BE2C (cell line): ENCODE measurements around the gene SLAMF6.
"Not testable (repeated sequence)": the region's sequence is repeated elsewhere in the genome, so short reads cannot be mapped to it uniquely, and the experiment has no call there.

ENCODE experiments used
- DNase-seq: peaks from one replicate; pipeline ENCODE4 v3.0.0-alpha.2; 2020
- H3K27me3 ChIP-seq: fragments of 250-450 bp; sonication (Bioruptor Pico); 2 replicates; pipeline ENCODE4 v1.5.1; 2020; ENCODE audit warnings: mild to moderate bottlenecking
- H3K36me3 ChIP-seq: fragments of 250-450 bp; sonication (Bioruptor Pico); 2 replicates; pipeline ENCODE4 v1.5.1; 2020; ENCODE audit warnings: mild to moderate bottlenecking
- H3K4me1 ChIP-seq: fragments of 250-450 bp; sonication (Bioruptor Pico); 2 replicates; pipeline ENCODE4 v1.5.1; 2020
- H3K4me3 ChIP-seq: 2 replicates; pipeline ENCODE4 v1.5.1; 2011; ENCODE audit warnings: low read depth, low read length
- H3K9me3 ChIP-seq: fragments of 250-450 bp; sonication (Bioruptor Pico); 2 replicates; pipeline ENCODE4 v1.5.1; 2020
- CTCF ChIP-seq: IDR thresholded peaks from 2 replicates; pipeline ENCODE4 v1.5.1; 2012; ENCODE audit warnings: mild to moderate bottlenecking, low read depth, low read length

The SLAMF6 gene

GRCh38 chr1:160486453-160486852 lies 36.6 kb downstream of the SLAMF6 start:
- Histone ChIP-seq H3K4me1 (no peaks in the 10 kb centered on the region), H3K27me3 (no peaks in the 10 kb centered on the region; the same call in 1 of the 2 replicates)
- DNase-seq: no peak

GRCh38 chr1:160483505-160484185 lies 39.4 kb downstream of the SLAMF6 start:
- TF ChIP-seq CTCF: no peak
- Histone ChIP-seq H3K4me1 (no peaks in the 10 kb centered on the region), H3K9me3 (no peaks in the 10 kb centered on the region), H3K4me3 (no peak overlapping the region), H3K27me3 (no peaks in the 10 kb centered on the region; the same call in 1 of the 2 replicates), H3K36me3 (no peaks in the 10 kb centered on the region)
- DNase-seq: no peak

More at GRCh38 chr1:160486453-160486852, 36.6 kb downstream of the SLAMF6 start:
- H3K4me3 ChIP-seq: no peak overlapping the region
- no peak for TF ChIP-seq CTCF
- no peaks in the 10 kb centered on the region for H3K9me3 ChIP-seq
- H3K36me3 ChIP-seq: no peaks in the 10 kb centered on the region

- Histone ChIP-seq H3K4me3 (no peak overlapping the region), H3K4me1 (no peaks in the 10 kb centered on the region), H3K9me3 (no peaks in the 10 kb centered on the region), H3K27me3 (no peaks in the 10 kb centered on the region; the same call in 1 of the 2 replicates), H3K36me3 (no peaks in the 10 kb centered on the region)
- TF ChIP-seq CTCF: no peak
- DNase-seq: no peak
Observed at GRCh38 chr1:160481979-160482596, 41.0 kb downstream of the SLAMF6 start.

GRCh38 chr1:160480781-160481180 lies 42.3 kb downstream of the SLAMF6 start:
- not testable (repeated sequence) for DNase-seq, H3K4me1 ChIP-seq, H3K27me3 ChIP-seq, H3K4me3 ChIP-seq, H3K9me3 ChIP-seq, H3K36me3 ChIP-seq

GRCh38 chr1:160479091-160479490 lies 44.0 kb downstream of the SLAMF6 start:
- not testable (repeated sequence) for H3K4me1 ChIP-seq, H3K36me3 ChIP-seq, H3K27me3 ChIP-seq, H3K9me3 ChIP-seq, DNase-seq, H3K4me3 ChIP-seq

- Histone ChIP-seq H3K36me3 (no peaks in the 10 kb centered on the region), H3K9me3 (no peaks in the 10 kb centered on the region), H3K4me1 (no peaks in the 10 kb centered on the region), H3K27me3 (peaks cover 7% of the 10 kb centered on the region; the same call in 1 of the 2 replicates), H3K4me3 (no peak overlapping the region)
- TF ChIP-seq CTCF: no peak
- DNase-seq: no peak
Observed at GRCh38 chr1:160474392-160475242, 48.4 kb downstream of the SLAMF6 start.
